Measurements from ENCODE around the gene OR2F1.

- TF ChIP-seq CTCF (IDR thresholded peaks at IDR 0.05; ENCODE audit: low read depth, low read length, missing input control) (no peak), RXRA (IDR thresholded peaks at IDR 0.05) (no peak), TAF1 (conservative IDR thresholded peaks at IDR 0.05) (no peak), SP1 (IDR thresholded peaks at IDR 0.05) (no peak), MAX (IDR thresholded peaks at IDR 0.05) (no peak), EGR1 (IDR thresholded peaks at IDR 0.05; ENCODE audit: low read depth in 2 of 2) (no peak), ZBTB33 (IDR thresholded peaks at IDR 0.05) (no peak), JUND (IDR thresholded peaks at IDR 0.05) (no peak), RAD21 (IDR thresholded peaks at IDR 0.05) (no peak), REST (IDR thresholded peaks at IDR 0.05) (no peak), GABPA (IDR thresholded peaks at IDR 0.05 in 1 of 2, conservative IDR thresholded peaks at IDR 0.05 in 1 of 2) (no peak), FOXA1 (IDR thresholded peaks at IDR 0.05) (no peak)
Observed at GRCh38 chr7:143954135-143954534, 509 bp upstream of the OR2F1 start.
